ENCODE data around the gene DUSP14. TPM values are rescaled to one million over a fixed set of nuclear protein-coding genes. Genes with fewer than 3 reads are reported as not detected.

DUSP14 gene
- total RNA-seq, 6 donors from 2014 or later, result 4.2 to 40.0 (median 9.4) TPM

GRCh38 chr17:37521821-37522220 lies 32.1 kb downstream of the DUSP14 start:
- DNase-seq (no peak), ATAC-seq (ENCODE audit: low FRiP score in 2 of 2) (no peak)
- WGBS, 2 donors, result 92% methylated on average over 5 of the region's 5 CpGs
- no peak for TF ChIP-seq EP300 (IDR thresholded peaks at IDR 0.05)
- TF ChIP-seq POLR2AphosphoS5 (IDR thresholded peaks at IDR 0.05), result no peak
- TF ChIP-seq CTCF (IDR thresholded peaks at IDR 0.05), result no peak
- TF ChIP-seq POLR2A (IDR thresholded peaks at IDR 0.05), result no peak
- H3K4me1 ChIP-seq, result no peaks in the 10 kb centered on the region
- no peak overlapping the region for H3K4me3 ChIP-seq
- H3K27me3 ChIP-seq, result no peaks in the 10 kb centered on the region
- no peaks in the 10 kb centered on the region for H3K9me3 ChIP-seq
- peaks cover 9 to 82% (median 49%) of the 10 kb centered on the region in 4 donors for H3K36me3 ChIP-seq
- no peak overlapping the region for H3K27ac ChIP-seq

DNA sequence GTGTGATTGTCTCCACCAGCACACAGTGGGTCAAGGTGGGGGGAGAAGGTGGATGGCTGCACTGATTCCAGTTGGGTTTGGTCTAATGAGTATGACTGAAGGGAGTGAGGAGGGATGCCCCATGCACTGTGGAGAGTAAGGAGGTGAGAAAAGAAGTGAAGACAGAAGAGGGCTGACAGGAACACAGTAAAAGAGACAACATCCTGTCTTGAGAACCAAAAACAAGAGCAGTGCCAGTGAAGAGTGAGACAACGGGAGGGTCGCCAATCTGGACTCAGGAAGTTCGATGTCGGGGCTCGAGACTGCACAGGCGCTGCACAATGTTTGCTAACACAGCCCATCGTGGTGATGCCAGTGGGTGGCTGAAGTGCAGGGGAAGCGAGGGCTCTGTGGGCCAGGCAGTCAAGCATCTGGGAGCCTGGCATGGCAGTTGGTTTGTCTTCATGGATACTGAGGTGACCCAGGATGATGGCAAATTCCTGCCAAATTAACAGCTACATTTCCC lies 34.1 kb downstream of the DUSP14 start:
- 70 to 83% methylated on average over 8 of the region's 8 CpGs for whole genome bisulfite sequencing, 2 donors
- Histone ChIP-seq H3K4me1 (no peaks in the 10 kb centered on the region), H3K27ac (no peak overlapping the region), H3K4me3 (no peak overlapping the region), H3K27me3 (no peaks in the 10 kb centered on the region), H3K9me3 (no peaks in the 10 kb centered on the region), H3K36me3 (peaks cover 12 to 82% (median 35%) of the 10 kb centered on the region in 4 donors)
- DNase-seq, result no peak
- no peak for TF ChIP-seq CTCF (IDR thresholded peaks at IDR 0.05)
- TF ChIP-seq EP300 (IDR thresholded peaks at IDR 0.05), result no peak
- TF ChIP-seq POLR2A (IDR thresholded peaks at IDR 0.05), result no peak
- TF ChIP-seq POLR2AphosphoS5 (IDR thresholded peaks at IDR 0.05), result no peak
- ATAC-seq (ENCODE audit: low FRiP score in 2 of 2), result no peak

- Histone ChIP-seq H3K4me3 (no peak overlapping the region), H3K9me3 (no peaks in the 10 kb centered on the region), H3K4me1 (no peaks in the 10 kb centered on the region), H3K36me3 (peaks cover 16 to 84% (median 42%) of the 10 kb centered on the region in 4 donors), H3K27me3 (no peaks in the 10 kb centered on the region), H3K27ac (no peak overlapping the region)
- 72 to 77% methylated on average over 5 of the region's 5 CpGs for WGBS, 2 donors
- DNase-seq (no peak), ATAC-seq (ENCODE audit: low FRiP score in 2 of 2) (peak in 1 of 2 donors; percentile 16)
- TF ChIP-seq CTCF (IDR thresholded peaks at IDR 0.05), result peak in 4 of 6 experiments; percentile 38 to 55 (median 43)
- TF ChIP-seq POLR2A (IDR thresholded peaks at IDR 0.05), result no peak
Observed at GRCh38 chr17:37527249-37527851, 37.7 kb downstream of the DUSP14 start.

GRCh38 chr17:37530420-37530819 lies 40.7 kb downstream of the DUSP14 start:
- no peak for ATAC-seq (ENCODE audit: low FRiP score in 2 of 2)
- TF ChIP-seq POLR2A (IDR thresholded peaks at IDR 0.05) (no peak), EP300 (IDR thresholded peaks at IDR 0.05) (no peak), POLR2AphosphoS5 (IDR thresholded peaks at IDR 0.05) (no peak), CTCF (IDR thresholded peaks at IDR 0.05) (no peak)

GRCh38 chr17:37532756-37533155 lies 43.1 kb downstream of the DUSP14 start:
- H3K27me3 ChIP-seq, result no peaks in the 10 kb centered on the region
- H3K27ac ChIP-seq, result no peak overlapping the region
- peaks cover 33 to 91% (median 64%) of the 10 kb centered on the region in 4 donors for H3K36me3 ChIP-seq
- 89 to 93% methylated on average over 3 of the region's 3 CpGs for WGBS, 2 donors
- DNase-seq, result no peak
- no peak overlapping the region for H3K4me3 ChIP-seq
- H3K9me3 ChIP-seq, result no peaks in the 10 kb centered on the region
- no peak for ATAC-seq (ENCODE audit: low FRiP score in 2 of 2)
- TF ChIP-seq CTCF (IDR thresholded peaks at IDR 0.05), result no peak
- TF ChIP-seq POLR2A (IDR thresholded peaks at IDR 0.05), result no peak
- TF ChIP-seq EP300 (IDR thresholded peaks at IDR 0.05), result no peak
- TF ChIP-seq POLR2AphosphoS5 (IDR thresholded peaks at IDR 0.05), result no peak
- H3K4me1 ChIP-seq, result no peaks in the 10 kb centered on the region

More at GRCh38 chr17:37530420-37530819, 40.7 kb downstream of the DUSP14 start:
- WGBS, 2 donors, result 93 to 95% methylated on average over 4 of the region's 4 CpGs
- no peak overlapping the region for H3K27ac ChIP-seq
- no peak for DNase-seq
- no peak overlapping the region for H3K4me3 ChIP-seq
- no peaks in the 10 kb centered on the region for H3K4me1 ChIP-seq
- no peaks in the 10 kb centered on the region for H3K9me3 ChIP-seq
- peaks cover 21 to 91% (median 44%) of the 10 kb centered on the region in 4 donors for H3K36me3 ChIP-seq
- H3K27me3 ChIP-seq, result no peaks in the 10 kb centered on the region

Data from upper lobe of left lung (tissue), 6 donors.